ENCODE measurements around the gene SLC47A2. TPM values are rescaled to one million over a fixed set of nuclear protein-coding genes. Genes with fewer than 3 reads are reported as not detected.
"Not testable (repeated sequence)": the region's sequence is repeated elsewhere in the genome, so short reads cannot be mapped to it uniquely, and the experiment has no call there.

Gene SLC47A2
- total RNA-seq, 1 donor from 2014 or later: 0.24 TPM

DNA sequence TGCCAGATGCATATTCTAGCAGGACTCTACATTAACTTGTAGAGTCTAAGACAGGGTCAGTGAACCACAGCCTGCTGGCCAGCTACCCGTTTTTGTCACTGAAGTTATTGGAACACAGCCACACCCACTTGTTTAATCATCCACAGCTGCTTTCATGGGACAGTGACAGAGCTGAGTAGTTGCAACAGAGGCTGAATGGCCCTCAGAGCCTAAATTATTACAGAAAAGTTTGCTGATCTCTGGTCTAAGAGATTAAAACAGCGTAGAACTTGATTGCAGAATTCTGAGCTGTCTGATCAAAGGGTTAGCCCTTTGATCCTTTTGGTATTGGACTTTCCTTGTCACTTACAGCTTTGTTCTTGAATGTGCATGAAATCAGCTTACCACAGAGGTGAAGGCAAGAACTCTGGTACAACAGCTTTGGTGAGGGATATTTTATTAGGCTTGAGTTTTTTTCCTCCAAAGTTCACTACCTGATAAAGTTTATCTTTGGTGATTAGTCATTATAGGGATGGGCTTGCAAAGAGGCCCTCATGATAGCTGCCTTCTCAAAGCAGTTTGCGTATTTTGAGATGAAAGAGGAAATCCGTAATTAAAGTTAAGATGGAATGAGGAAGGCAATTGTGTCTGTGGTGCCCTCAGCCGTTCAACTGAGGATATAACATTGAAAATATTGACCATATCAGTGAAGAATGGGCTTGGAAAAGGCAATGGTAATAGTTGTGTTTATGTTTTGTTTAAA, 44.2 kb downstream of the SLC47A2 start:
- H3K27ac Mint-ChIP-seq (ENCODE audit: unreplicated experiment): no peak overlapping the region
- H3K9me3 Mint-ChIP-seq (ENCODE audit: unreplicated experiment): no peaks in the 10 kb centered on the region
- H3K4me1 Mint-ChIP-seq (ENCODE audit: unreplicated experiment): peaks cover 5% of the 10 kb centered on the region
- TF ChIP-seq, protein P1, sequence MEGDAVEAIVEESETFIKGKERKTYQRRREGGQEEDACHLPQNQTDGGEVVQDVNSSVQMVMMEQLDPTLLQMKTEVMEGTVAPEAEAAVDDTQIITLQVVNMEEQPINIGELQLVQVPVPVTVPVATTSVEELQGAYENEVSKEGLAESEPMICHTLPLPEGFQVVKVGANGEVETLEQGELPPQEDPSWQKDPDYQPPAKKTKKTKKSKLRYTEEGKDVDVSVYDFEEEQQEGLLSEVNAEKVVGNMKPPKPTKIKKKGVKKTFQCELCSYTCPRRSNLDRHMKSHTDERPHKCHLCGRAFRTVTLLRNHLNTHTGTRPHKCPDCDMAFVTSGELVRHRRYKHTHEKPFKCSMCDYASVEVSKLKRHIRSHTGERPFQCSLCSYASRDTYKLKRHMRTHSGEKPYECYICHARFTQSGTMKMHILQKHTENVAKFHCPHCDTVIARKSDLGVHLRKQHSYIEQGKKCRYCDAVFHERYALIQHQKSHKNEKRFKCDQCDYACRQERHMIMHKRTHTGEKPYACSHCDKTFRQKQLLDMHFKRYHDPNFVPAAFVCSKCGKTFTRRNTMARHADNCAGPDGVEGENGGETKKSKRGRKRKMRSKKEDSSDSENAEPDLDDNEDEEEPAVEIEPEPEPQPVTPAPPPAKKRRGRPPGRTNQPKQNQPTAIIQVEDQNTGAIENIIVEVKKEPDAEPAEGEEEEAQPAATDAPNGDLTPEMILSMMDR (IDR thresholded peaks at IDR 0.05): no peak
- H3K36me3 Mint-ChIP-seq (ENCODE audit: unreplicated experiment): peaks cover 37% of the 10 kb centered on the region
- DNase-seq (ENCODE audit: extremely low spot score, unreplicated experiment): no peak
- H3K27me3 Mint-ChIP-seq (ENCODE audit: unreplicated experiment): no peaks in the 10 kb centered on the region
- H3K4me3 Mint-ChIP-seq (ENCODE audit: unreplicated experiment): no peak overlapping the region

DNA sequence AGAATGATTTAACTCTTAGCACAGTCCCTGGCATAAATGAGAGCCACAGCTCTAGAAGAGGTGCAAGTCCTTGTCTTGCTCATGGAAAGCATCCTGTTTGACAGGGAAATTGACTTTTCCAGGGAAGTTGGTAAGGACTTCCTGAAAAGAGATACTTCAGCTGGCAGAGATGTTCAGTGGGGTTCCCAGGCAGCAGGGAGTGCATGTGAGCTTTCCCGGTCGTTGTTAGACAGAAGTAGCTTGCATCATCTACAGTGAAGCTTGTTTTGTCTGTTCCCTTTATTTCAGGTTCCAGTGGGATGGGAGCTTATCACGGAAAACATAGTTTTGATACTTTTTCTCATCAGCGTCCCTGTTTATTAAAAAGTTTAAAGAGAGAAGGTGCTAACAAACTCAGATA, 45.0 kb downstream of the SLC47A2 start:
- TF ChIP-seq, protein P1 (IDR thresholded peaks at IDR 0.05): no peak
- Mint-ChIP-seq H3K36me3 (ENCODE audit: unreplicated experiment) (peaks cover 34% of the 10 kb centered on the region), H3K27ac (ENCODE audit: unreplicated experiment) (no peak overlapping the region), H3K4me1 (ENCODE audit: unreplicated experiment) (peaks cover 5% of the 10 kb centered on the region), H3K27me3 (ENCODE audit: unreplicated experiment) (no peaks in the 10 kb centered on the region), H3K4me3 (ENCODE audit: unreplicated experiment) (no peak overlapping the region), H3K9me3 (ENCODE audit: unreplicated experiment) (no peaks in the 10 kb centered on the region)
- DNase-seq (ENCODE audit: extremely low spot score, unreplicated experiment): peak; percentile 15

DNA sequence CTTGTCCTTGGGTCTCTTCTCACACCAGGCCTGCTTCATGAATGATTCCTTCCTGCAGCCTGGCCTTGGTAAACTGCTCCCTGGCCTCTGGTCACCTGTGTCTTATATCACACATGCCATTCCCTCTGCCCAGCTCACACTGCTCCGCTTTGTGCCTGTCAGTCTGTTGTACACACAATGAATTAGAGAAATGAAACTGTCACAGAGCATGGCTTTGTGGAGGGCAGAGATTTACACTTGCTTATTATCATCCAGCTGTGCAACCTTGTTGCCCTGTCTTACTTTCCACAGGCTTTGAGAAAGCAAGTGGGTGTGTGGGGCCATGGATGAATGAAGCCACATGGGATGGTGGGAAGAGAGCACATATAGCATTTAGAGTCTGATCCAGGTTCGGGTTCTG, 45.5 kb downstream of the SLC47A2 start:
- no peaks in the 10 kb centered on the region for H3K27me3 Mint-ChIP-seq (ENCODE audit: unreplicated experiment)
- no peak for DNase-seq (ENCODE audit: extremely low spot score, unreplicated experiment)
- TF ChIP-seq, protein P1 (IDR thresholded peaks at IDR 0.05): no peak
- no peak overlapping the region for H3K4me3 Mint-ChIP-seq (ENCODE audit: unreplicated experiment)
- H3K36me3 Mint-ChIP-seq (ENCODE audit: unreplicated experiment): peaks cover 32% of the 10 kb centered on the region
- peaks cover 5% of the 10 kb centered on the region for H3K4me1 Mint-ChIP-seq (ENCODE audit: unreplicated experiment)
- H3K9me3 Mint-ChIP-seq (ENCODE audit: unreplicated experiment): no peaks in the 10 kb centered on the region
- H3K27ac Mint-ChIP-seq (ENCODE audit: unreplicated experiment): no peak overlapping the region

DNA sequence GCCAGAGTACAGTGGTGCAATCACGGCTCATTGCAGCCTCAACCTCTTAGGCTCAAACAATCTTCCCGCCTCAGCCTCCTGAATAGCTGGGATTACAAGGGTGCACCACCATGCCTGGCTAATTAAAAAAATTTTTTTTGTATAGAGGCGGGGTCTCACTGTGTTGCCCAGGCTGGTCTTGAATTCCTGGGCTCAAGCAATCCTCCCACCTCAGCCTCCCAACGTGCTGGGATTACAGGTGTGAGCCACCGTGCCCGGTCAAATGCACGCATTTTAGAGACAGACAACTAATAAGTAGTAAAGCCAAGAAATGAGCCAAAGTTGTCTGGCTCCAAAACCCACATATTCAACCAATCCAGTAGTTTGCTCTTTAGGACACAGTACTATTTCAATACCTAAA, 46.7 kb downstream of the SLC47A2 start:
- DNase-seq (ENCODE audit: extremely low spot score, unreplicated experiment): peak; percentile 19
- H3K27ac Mint-ChIP-seq (ENCODE audit: unreplicated experiment); H3K4me3 Mint-ChIP-seq (ENCODE audit: unreplicated experiment); H3K4me1 Mint-ChIP-seq (ENCODE audit: unreplicated experiment); H3K27me3 Mint-ChIP-seq (ENCODE audit: unreplicated experiment); H3K9me3 Mint-ChIP-seq (ENCODE audit: unreplicated experiment): not testable (repeated sequence)
- H3K36me3 Mint-ChIP-seq (ENCODE audit: unreplicated experiment): peaks cover 36% of the 10 kb centered on the region

DNA sequence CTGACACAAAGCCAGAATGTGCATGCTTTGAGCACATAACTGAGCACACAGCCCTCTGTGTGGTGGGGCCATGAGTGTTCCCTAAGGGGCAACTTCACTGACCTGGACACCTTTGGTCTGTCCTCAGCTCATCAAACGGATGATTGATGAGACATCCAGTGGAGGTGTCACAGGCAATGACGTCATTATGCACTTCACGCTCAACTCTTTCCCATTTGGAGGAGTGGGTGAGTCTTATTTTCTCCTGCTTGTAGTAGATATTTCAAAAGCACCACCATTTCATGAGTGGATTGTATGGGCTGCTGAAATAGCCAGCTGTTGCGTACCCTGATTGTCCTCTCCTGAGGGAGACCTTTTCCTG, 51.6 kb downstream of the SLC47A2 start:
- Mint-ChIP-seq H3K4me1 (ENCODE audit: unreplicated experiment) (no peaks in the 10 kb centered on the region), H3K4me3 (ENCODE audit: unreplicated experiment) (no peak overlapping the region), H3K27ac (ENCODE audit: unreplicated experiment) (no peak overlapping the region), H3K9me3 (ENCODE audit: unreplicated experiment) (no peaks in the 10 kb centered on the region), H3K27me3 (ENCODE audit: unreplicated experiment) (no peaks in the 10 kb centered on the region), H3K36me3 (ENCODE audit: unreplicated experiment) (peaks cover 42% of the 10 kb centered on the region)
- TF ChIP-seq, protein P1 (IDR thresholded peaks at IDR 0.05): no peak
- DNase-seq (ENCODE audit: extremely low spot score, unreplicated experiment): peak; percentile 42
